ENCODE results near the gene WDR86. TPM values are rescaled to one million over a fixed set of nuclear protein-coding genes. Genes with fewer than 3 reads are reported as not detected.
A peak's percentile ranks its signal among the peaks of the same experiment; 100 is the strongest.

Gene WDR86
- total and polyA plus RNA-seq, 2 experiments from 2014 or later, result 9.1 to 59.1 TPM

DNA sequence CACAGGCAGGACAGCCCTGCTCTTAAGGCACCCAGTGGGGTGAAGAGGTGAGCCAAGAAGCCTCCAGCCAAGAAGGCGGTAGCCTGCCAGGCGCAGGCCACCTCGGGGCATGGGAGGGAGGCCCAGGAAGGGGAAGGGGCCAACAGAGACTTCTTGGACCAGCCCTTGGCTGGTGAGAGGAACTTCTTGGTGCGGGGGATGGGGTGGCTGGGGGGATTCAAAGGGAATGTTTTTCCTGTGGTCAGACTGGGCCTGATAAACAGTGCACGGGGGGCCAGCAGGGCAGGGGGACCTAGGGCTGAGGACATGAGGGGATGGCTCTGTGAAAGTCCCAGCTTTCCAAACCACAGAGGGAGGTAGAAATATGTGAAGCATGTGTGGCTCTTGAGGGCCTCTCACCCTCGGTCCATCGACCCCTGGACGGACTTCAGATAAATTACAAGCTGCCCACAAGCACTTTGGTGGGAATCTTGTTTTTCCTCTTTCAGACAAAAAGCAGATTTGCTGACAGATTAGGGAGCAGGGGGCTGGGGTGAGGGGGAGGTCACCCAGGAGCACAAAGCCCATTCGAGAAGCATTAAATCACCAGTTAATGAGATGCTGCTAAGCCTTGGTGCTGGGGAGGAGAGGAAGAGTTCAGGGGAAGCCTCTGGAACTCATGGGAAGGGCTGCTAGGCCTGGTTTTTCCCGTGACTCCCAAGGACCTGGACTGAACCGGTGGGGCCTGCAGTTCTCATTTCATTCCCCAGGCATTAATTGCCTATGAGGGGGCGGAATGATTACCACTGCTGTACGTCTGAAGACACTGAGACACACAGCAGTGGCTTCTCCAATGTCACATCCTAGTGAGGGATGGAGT lies 18.8 kb upstream of the WDR86 start:
- Histone ChIP-seq H3K4me2 (no peak overlapping the region), H4K20me1 (replicated peaks; ENCODE audit: insufficient read depth) (no peaks in the 10 kb centered on the region), H3K9me2 (ENCODE audit: insufficient read depth) (no peaks in the 10 kb centered on the region), H3K27ac (ENCODE audit: low read depth) (no peak overlapping the region), H2AFZ (no peak overlapping the region), H3K27me3 (ENCODE audit: insufficient read depth) (no peaks in the 10 kb centered on the region), H3F3A (replicated peaks; ENCODE audit: low read depth) (no peaks in the 10 kb centered on the region), H3K4me1 (ENCODE audit: insufficient read depth) (peaks cover 25% of the 10 kb centered on the region), H3K36me3 (ENCODE audit: insufficient read depth) (no peaks in the 10 kb centered on the region; the same call in 1 of the 2 replicates), H3K79me2 (replicated peaks; ENCODE audit: insufficient read depth) (no peaks in the 10 kb centered on the region), H3K4me3 (no peak overlapping the region)
- Mint-ChIP-seq H3K27me3 (ENCODE audit: insufficient read depth, low read depth, poor library complexity) (peaks cover 7% of the 10 kb centered on the region), H3K4me1 (peaks cover 28% of the 10 kb centered on the region), H3K9me3 (no peaks in the 10 kb centered on the region), H3K36me3 (ENCODE audit: low read depth) (no peaks in the 10 kb centered on the region), H3K4me3 (no peak overlapping the region; the same call in 2 of the 3 replicates), H3K27ac (no peak overlapping the region)
- TF ChIP-seq, protein P1, sequence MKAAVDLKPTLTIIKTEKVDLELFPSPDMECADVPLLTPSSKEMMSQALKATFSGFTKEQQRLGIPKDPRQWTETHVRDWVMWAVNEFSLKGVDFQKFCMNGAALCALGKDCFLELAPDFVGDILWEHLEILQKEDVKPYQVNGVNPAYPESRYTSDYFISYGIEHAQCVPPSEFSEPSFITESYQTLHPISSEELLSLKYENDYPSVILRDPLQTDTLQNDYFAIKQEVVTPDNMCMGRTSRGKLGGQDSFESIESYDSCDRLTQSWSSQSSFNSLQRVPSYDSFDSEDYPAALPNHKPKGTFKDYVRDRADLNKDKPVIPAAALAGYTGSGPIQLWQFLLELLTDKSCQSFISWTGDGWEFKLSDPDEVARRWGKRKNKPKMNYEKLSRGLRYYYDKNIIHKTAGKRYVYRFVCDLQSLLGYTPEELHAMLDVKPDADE (IDR thresholded peaks at IDR 0.05), result no peak
- no peak for TF ChIP-seq NANOG (IDR thresholded peaks at IDR 0.05; ENCODE audit: borderline replicate concordance)
- TF ChIP-seq, protein P2, sequence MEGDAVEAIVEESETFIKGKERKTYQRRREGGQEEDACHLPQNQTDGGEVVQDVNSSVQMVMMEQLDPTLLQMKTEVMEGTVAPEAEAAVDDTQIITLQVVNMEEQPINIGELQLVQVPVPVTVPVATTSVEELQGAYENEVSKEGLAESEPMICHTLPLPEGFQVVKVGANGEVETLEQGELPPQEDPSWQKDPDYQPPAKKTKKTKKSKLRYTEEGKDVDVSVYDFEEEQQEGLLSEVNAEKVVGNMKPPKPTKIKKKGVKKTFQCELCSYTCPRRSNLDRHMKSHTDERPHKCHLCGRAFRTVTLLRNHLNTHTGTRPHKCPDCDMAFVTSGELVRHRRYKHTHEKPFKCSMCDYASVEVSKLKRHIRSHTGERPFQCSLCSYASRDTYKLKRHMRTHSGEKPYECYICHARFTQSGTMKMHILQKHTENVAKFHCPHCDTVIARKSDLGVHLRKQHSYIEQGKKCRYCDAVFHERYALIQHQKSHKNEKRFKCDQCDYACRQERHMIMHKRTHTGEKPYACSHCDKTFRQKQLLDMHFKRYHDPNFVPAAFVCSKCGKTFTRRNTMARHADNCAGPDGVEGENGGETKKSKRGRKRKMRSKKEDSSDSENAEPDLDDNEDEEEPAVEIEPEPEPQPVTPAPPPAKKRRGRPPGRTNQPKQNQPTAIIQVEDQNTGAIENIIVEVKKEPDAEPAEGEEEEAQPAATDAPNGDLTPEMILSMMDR (conservative IDR thresholded peaks at IDR 0.05; ENCODE audit: low read depth in 2 of 2), result no peak
- TF ChIP-seq, protein P3, sequence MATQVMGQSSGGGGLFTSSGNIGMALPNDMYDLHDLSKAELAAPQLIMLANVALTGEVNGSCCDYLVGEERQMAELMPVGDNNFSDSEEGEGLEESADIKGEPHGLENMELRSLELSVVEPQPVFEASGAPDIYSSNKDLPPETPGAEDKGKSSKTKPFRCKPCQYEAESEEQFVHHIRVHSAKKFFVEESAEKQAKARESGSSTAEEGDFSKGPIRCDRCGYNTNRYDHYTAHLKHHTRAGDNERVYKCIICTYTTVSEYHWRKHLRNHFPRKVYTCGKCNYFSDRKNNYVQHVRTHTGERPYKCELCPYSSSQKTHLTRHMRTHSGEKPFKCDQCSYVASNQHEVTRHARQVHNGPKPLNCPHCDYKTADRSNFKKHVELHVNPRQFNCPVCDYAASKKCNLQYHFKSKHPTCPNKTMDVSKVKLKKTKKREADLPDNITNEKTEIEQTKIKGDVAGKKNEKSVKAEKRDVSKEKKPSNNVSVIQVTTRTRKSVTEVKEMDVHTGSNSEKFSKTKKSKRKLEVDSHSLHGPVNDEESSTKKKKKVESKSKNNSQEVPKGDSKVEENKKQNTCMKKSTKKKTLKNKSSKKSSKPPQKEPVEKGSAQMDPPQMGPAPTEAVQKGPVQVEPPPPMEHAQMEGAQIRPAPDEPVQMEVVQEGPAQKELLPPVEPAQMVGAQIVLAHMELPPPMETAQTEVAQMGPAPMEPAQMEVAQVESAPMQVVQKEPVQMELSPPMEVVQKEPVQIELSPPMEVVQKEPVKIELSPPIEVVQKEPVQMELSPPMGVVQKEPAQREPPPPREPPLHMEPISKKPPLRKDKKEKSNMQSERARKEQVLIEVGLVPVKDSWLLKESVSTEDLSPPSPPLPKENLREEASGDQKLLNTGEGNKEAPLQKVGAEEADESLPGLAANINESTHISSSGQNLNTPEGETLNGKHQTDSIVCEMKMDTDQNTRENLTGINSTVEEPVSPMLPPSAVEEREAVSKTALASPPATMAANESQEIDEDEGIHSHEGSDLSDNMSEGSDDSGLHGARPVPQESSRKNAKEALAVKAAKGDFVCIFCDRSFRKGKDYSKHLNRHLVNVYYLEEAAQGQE (IDR thresholded peaks at IDR 0.05; ENCODE audit: unreplicated experiment), result no peak
- TF ChIP-seq POLR2AphosphoS5 (IDR thresholded peaks at IDR 0.05; ENCODE audit: low read depth), result no peak
- no peak for TF ChIP-seq EZH2phosphoT487 (IDR thresholded peaks at IDR 0.05; ENCODE audit: unreplicated experiment)
- TF ChIP-seq CREB1 (CRISPR knock-in tag; IDR thresholded peaks at IDR 0.05; ENCODE audit: low read depth), result no peak
- TF ChIP-seq STAT1 (IDR thresholded peaks at IDR 0.05; ENCODE audit: unreplicated experiment), result no peak
- no peak for TF ChIP-seq EZH2 (IDR thresholded peaks at IDR 0.05; ENCODE audit: low read depth, unreplicated experiment)
- TF ChIP-seq, protein P4, sequence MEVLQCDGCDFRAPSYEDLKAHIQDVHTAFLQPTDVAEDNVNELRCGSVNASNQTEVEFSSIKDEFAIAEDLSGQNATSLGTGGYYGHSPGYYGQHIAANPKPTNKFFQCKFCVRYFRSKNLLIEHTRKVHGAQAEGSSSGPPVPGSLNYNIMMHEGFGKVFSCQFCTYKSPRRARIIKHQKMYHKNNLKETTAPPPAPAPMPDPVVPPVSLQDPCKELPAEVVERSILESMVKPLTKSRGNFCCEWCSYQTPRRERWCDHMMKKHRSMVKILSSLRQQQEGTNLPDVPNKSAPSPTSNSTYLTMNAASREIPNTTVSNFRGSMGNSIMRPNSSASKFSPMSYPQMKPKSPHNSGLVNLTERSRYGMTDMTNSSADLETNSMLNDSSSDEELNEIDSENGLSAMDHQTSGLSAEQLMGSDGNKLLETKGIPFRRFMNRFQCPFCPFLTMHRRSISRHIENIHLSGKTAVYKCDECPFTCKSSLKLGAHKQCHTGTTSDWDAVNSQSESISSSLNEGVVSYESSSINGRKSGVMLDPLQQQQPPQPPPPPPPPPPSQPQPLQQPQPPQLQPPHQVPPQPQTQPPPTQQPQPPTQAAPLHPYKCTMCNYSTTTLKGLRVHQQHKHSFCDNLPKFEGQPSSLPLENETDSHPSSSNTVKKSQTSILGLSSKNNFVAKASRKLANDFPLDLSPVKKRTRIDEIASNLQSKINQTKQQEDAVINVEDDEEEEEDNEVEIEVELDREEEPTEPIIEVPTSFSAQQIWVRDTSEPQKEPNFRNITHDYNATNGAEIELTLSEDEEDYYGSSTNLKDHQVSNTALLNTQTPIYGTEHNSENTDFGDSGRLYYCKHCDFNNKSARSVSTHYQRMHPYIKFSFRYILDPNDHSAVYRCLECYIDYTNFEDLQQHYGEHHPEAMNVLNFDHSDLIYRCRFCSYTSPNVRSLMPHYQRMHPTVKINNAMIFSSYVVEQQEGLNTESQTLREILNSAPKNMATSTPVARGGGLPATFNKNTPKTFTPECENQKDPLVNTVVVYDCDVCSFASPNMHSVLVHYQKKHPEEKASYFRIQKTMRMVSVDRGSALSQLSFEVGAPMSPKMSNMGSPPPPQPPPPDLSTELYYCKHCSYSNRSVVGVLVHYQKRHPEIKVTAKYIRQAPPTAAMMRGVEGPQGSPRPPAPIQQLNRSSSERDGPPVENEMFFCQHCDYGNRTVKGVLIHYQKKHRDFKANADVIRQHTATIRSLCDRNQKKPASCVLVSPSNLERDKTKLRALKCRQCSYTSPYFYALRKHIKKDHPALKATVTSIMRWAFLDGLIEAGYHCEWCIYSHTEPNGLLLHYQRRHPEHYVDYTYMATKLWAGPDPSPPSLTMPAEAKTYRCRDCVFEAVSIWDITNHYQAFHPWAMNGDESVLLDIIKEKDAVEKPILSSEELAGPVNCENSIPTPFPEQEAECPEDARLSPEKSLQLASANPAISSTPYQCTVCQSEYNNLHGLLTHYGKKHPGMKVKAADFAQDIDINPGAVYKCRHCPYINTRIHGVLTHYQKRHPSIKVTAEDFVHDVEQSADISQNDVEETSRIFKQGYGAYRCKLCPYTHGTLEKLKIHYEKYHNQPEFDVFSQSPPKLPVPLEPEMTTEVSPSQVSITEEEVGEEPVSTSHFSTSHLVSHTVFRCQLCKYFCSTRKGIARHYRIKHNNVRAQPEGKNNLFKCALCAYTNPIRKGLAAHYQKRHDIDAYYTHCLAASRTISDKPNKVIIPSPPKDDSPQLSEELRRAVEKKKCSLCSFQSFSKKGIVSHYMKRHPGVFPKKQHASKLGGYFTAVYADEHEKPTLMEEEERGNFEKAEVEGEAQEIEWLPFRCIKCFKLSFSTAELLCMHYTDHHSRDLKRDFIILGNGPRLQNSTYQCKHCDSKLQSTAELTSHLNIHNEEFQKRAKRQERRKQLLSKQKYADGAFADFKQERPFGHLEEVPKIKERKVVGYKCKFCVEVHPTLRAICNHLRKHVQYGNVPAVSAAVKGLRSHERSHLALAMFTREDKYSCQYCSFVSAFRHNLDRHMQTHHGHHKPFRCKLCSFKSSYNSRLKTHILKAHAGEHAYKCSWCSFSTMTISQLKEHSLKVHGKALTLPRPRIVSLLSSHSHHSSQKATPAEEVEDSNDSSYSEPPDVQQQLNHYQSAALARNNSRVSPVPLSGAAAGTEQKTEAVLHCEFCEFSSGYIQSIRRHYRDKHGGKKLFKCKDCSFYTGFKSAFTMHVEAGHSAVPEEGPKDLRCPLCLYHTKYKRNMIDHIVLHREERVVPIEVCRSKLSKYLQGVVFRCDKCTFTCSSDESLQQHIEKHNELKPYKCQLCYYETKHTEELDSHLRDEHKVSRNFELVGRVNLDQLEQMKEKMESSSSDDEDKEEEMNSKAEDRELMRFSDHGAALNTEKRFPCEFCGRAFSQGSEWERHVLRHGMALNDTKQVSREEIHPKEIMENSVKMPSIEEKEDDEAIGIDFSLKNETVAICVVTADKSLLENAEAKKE (CRISPR knock-in tag; IDR thresholded peaks at IDR 0.05), result no peak
- TF ChIP-seq ZNF114 (CRISPR knock-in tag; IDR thresholded peaks at IDR 0.05), result no peak
- ATAC-seq (peak; percentile 38), DNase-seq (ENCODE audit: low spot score) (no peak)

All from GM23338 (cell line).